HUES6 (cell line): ENCODE measurements around the gene SEPTIN11.

Source experiments
- H3K27ac ChIP-seq: 2 replicates; pipeline ENCODE4 v1.7.0; 2013; ENCODE audit warnings: low read depth, mild to moderate bottlenecking, low read length, inconsistent platforms
- H3K27me3 ChIP-seq: 2 replicates; pipeline ENCODE4 v1.6.1; 2013; ENCODE audit warnings: low read length; ENCODE audit not compliant: control insufficient read depth, insufficient read depth
- H3K36me3 ChIP-seq: 2 replicates; pipeline ENCODE4 v1.6.1; 2013; ENCODE audit warnings: low read length; ENCODE audit not compliant: control insufficient read depth, insufficient read depth
- H3K4me1 ChIP-seq: 2 replicates; pipeline ENCODE4 v1.6.1; 2013; ENCODE audit warnings: low read length; ENCODE audit not compliant: control insufficient read depth, insufficient read depth
- H3K4me3 ChIP-seq: 2 replicates; pipeline ENCODE4 v1.5.1; 2013; ENCODE audit warnings: low read depth, low read length
- H3K9ac ChIP-seq: one replicate; pipeline ENCODE4 v1.6.1; 2013; ENCODE audit warnings: mild to moderate bottlenecking, low read length
- H3K9me3 ChIP-seq: 2 replicates; pipeline ENCODE4 v1.6.1; 2013; ENCODE audit warnings: low read depth, low read length; ENCODE audit not compliant: control insufficient read depth, insufficient read depth

SEPTIN11 gene

DNA sequence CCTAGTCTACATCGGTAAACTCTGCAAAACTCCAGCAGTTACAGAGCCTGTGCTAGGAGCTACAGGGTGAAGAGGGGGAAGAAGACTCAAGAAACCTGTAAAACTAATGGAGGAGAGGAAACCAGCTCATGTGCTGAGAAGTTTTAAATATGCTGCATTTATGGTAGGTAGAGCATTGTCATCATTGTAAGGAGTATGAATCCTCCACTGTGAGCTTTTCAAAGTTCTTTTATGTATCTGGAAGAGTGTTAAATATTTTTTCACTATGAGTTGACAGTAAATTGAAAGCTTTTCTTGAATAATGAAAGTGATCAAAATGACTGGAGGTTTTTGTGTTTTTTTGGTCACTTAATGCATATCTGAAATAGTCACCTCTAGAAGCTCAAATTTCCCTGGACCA, 46.2 kb downstream of the SEPTIN11 start:
- Histone ChIP-seq H3K4me3 (no peak overlapping the region), H3K36me3 (peaks cover 32% of the 10 kb centered on the region), H3K9ac (no peak overlapping the region), H3K27ac (no peak overlapping the region), H3K9me3 (no peaks in the 10 kb centered on the region), H3K27me3 (no peaks in the 10 kb centered on the region), H3K4me1 (peaks cover 3% of the 10 kb centered on the region)

DNA sequence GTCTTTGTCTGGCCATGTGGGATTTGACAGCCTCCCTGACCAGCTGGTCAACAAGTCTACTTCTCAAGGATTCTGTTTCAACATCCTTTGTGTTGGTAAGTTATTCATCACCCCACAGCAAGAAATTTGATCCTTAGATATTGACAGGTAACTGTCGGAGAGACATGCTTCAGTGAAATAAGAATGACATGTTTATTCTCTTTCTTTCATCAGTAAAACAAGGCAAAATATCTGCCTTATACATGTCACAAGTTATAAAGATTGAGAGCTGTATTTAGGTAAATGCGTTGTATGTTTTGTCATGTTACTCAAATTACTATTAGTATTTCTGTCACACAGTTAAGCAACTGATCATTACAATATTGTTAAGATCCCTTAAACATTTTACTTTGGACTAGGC, 46.9 kb downstream of the SEPTIN11 start:
- H3K36me3 ChIP-seq: peaks cover 32% of the 10 kb centered on the region

DNA sequence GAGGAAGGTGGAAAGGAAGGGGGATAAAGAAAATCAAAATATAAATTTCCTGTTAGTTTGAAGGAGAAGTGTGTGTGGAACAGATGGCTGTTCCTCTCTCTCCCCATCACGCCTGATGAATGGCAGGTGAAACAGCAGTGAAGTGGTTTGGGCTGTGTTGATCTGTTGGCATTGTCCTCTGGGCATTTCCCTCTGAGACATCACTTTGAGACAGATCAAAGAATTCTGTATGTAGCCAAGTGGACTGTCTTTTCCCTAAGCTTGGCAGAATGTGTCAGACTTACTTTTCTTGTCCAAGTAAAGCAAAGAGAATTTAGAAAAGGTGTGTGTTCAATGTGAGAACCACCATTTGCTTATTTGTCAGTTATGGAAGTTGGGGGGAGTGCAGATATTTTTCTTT, 47.5 kb downstream of the SEPTIN11 start:
- Histone ChIP-seq H3K27me3 (no peaks in the 10 kb centered on the region), H3K27ac (no peak overlapping the region), H3K9me3 (no peaks in the 10 kb centered on the region), H3K4me3 (no peak overlapping the region), H3K9ac (no peak overlapping the region), H3K36me3 (peaks cover 32% of the 10 kb centered on the region), H3K4me1 (peaks cover 15% of the 10 kb centered on the region)

More for the DNA sequence above, 46.9 kb downstream of the SEPTIN11 start:
- Histone ChIP-seq H3K9me3 (no peaks in the 10 kb centered on the region), H3K9ac (no peak overlapping the region), H3K4me3 (no peak overlapping the region), H3K27ac (no peak overlapping the region), H3K27me3 (no peaks in the 10 kb centered on the region), H3K4me1 (peaks cover 9% of the 10 kb centered on the region)

DNA sequence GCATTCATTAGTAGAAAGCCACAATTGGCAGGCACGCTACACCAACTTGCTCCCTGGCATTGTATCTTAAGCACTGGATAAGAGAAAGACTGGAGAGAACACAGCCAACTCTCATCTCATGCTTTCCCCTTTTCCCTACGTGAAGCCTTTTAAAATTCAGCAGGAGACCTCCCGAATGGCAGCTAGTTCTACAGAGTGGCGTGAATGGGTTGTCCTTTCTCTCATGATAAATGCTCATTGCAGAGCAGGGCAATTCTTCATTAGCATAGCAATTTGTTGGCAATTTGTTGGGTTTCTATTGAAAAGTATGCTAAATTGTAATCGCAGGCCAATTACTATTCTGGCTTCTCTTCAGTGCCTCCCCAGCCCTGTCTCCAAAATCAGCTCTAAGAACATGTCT, 48.0 kb downstream of the SEPTIN11 start:
- no peak overlapping the region for H3K27ac ChIP-seq

DNA sequence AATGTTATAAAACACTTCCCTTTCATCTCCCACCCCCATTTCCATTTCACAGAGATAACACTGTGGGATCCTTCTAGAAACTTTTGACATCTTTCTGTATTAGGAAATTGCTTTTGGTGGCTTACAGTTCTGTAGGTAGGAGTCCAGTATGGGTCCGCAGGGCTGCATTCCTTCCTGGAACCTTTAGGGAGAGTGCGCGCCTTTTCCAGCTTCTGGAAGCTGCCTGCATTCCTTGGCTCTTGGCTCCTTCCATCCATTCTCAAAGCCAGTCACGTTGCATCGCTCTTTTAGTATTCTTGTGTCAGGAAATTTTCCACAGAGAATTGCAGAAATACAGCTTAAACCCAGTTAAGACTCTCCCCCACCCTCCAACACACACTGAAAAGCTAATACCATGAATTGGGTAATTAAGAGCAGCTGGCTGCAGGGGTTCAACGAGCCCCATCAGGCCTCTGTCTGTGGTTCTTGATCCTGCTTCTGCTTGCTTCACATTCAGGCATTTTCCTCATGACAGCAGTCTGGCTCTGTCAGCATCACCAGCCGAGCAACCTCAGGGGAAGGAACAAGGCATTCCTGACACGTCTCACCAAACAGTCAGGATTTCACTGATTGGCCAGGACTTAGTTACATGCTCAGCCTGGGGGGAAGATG, 48.8 kb downstream of the SEPTIN11 start:
- H3K9me3 ChIP-seq: no peaks in the 10 kb centered on the region
- no peak overlapping the region for H3K9ac ChIP-seq
- H3K27me3 ChIP-seq: no peaks in the 10 kb centered on the region
- H3K4me3 ChIP-seq: no peak overlapping the region
- no peak overlapping the region for H3K27ac ChIP-seq
- peaks cover 32% of the 10 kb centered on the region for H3K36me3 ChIP-seq
- H3K4me1 ChIP-seq: peaks cover 28% of the 10 kb centered on the region

More for the DNA sequence above, 48.0 kb downstream of the SEPTIN11 start:
- H3K4me3 ChIP-seq: no peak overlapping the region
- peaks cover 20% of the 10 kb centered on the region for H3K4me1 ChIP-seq
- H3K9ac ChIP-seq: no peak overlapping the region
- H3K27me3 ChIP-seq: no peaks in the 10 kb centered on the region
- peaks cover 32% of the 10 kb centered on the region for H3K36me3 ChIP-seq
- no peaks in the 10 kb centered on the region for H3K9me3 ChIP-seq
